NCI-H748 treated with DMSO at 0.1 percent for 48 hours (cell line): Measurements from ENCODE around the gene SLC51B.
"Not testable (repeated sequence)": the region's sequence is repeated elsewhere in the genome, so short reads cannot be mapped to it uniquely, and the experiment has no call there.

ENCODE experiments used
- DNase-seq: peaks from one replicate; lab custom pipeline; 2025; lab: John Stamatoyannopoulos, UW

The SLC51B gene

GRCh38 chr15:65044724-65045481 lies at the start of gene SLC51B:
TSS of gene SLC51B (plus strand) at chr15:65045387. CDS start at chr15:65050005, 4,618 bp downstream.
- no peak for DNase-seq

GRCh38 chr15:64997066-64997465 lies 48.1 kb upstream of the SLC51B start:
- DNase-seq: no peak

- DNase-seq: no peak
Measured at GRCh38 chr15:64997745-64998375, 47.3 kb upstream of the SLC51B start.

- no peak for DNase-seq
Measured at GRCh38 chr15:65004993-65005392, 40.2 kb upstream of the SLC51B start.

GRCh38 chr15:65006876-65007275 lies 38.3 kb upstream of the SLC51B start:
- no peak for DNase-seq

GRCh38 chr15:65008983-65009382 lies 36.2 kb upstream of the SLC51B start:
- DNase-seq: no peak

- not testable (repeated sequence) for DNase-seq
Measured at GRCh38 chr15:65011198-65011597, 34.0 kb upstream of the SLC51B start.

- DNase-seq: no peak
Measured at GRCh38 chr15:65020419-65020818, 24.8 kb upstream of the SLC51B start.

GRCh38 chr15:65021488-65021887 lies 23.7 kb upstream of the SLC51B start:
- DNase-seq: no peak

- DNase-seq: no peak
Measured at GRCh38 chr15:65026756-65027155, 18.4 kb upstream of the SLC51B start.

- DNase-seq: no peak
Measured at GRCh38 chr15:65027593-65027992, 17.6 kb upstream of the SLC51B start.

GRCh38 chr15:65028338-65028737 lies 16.8 kb upstream of the SLC51B start:
- DNase-seq: no peak

- DNase-seq: peak; percentile 51
Measured at GRCh38 chr15:65028921-65029735, 16.1 kb upstream of the SLC51B start, which contains the start of gene MTFMT. TSS of gene MTFMT (minus strand) at chr15:65029639. CDS start at chr15:65029613, 26 bp downstream.

GRCh38 chr15:65029736-65030208 lies 15.4 kb upstream of the SLC51B start:
- DNase-seq: no peak

GRCh38 chr15:65032801-65033537 lies 12.2 kb upstream of the SLC51B start:
- DNase-seq: peak; percentile 22

- peak; percentile 23 for DNase-seq
Measured at GRCh38 chr15:65033659-65034269, 11.4 kb upstream of the SLC51B start.

GRCh38 chr15:65034719-65035118 lies 10.5 kb upstream of the SLC51B start:
- DNase-seq: no peak

GRCh38 chr15:65037309-65037708 lies 7.9 kb upstream of the SLC51B start:
- no peak for DNase-seq

- DNase-seq: no peak
Measured at GRCh38 chr15:65038428-65038827, 6.8 kb upstream of the SLC51B start.

GRCh38 chr15:65038836-65039235 lies 6.4 kb upstream of the SLC51B start:
- no peak for DNase-seq

GRCh38 chr15:65040461-65040860 lies 4.7 kb upstream of the SLC51B start:
- DNase-seq: no peak
